Measurements from ENCODE around the gene ZNF660. TPM values are rescaled to one million over a fixed set of nuclear protein-coding genes. Genes with fewer than 3 reads are reported as not detected.

Gene ZNF660
- 0.34 and 0.78 TPM in 2 replicates for total RNA-seq

GRCh38 chr3:44584646-44585501, at the start of gene ZNF660:
TSS of gene ZNF660 (plus strand) at chr3:44584964. CDS start at chr3:44594194, 9,230 bp downstream.

GRCh38 chr3:44554626-44555592, 29.9 kb upstream of the ZNF660 start, which contains the start of gene ZKSCAN7:
TSS of gene ZKSCAN7 (plus strand) at chr3:44555193. CDS start at chr3:44557048, 1,855 bp downstream.

GRCh38 chr3:44624749-44625480, 40.2 kb downstream of the ZNF660 start, which contains the start of gene ZNF197:
TSS of gene ZNF197 (plus strand) at chr3:44625036. CDS start at chr3:44629155, 4,119 bp downstream.

GRCh38 chr3:44648564-44649229, 63.9 kb downstream of the ZNF660 start, which contains the start of gene ZNF35:
TSS of gene ZNF35 (plus strand) at chr3:44648732. CDS start at chr3:44651068, 2,336 bp downstream.

Other genes with a start within 250 kb of the ZNF660 start
- gene TCAIM, start 246.2 kb upstream of the ZNF660 start, total RNA-seq = 30.6 and 38.6 TPM in 2 replicates
- 4.4 and 12.8 TPM in 2 replicates for gene ZNF445, start 107.3 kb upstream of the ZNF660 start, total RNA-seq
- gene ZKSCAN7, start 29.8 kb upstream of the ZNF660 start, total RNA-seq = 2.7 and 7.8 TPM in 2 replicates
- 20.2 and 25.3 TPM in 2 replicates for gene ZNF197, start 40.1 kb downstream of the ZNF660 start, total RNA-seq
- gene ZNF35, start 63.8 kb downstream of the ZNF660 start, total RNA-seq = 14.7 and 20.2 TPM in 2 replicates
- gene ZNF502, start 127.7 kb downstream of the ZNF660 start, total RNA-seq = 6.2 and 9.0 TPM in 2 replicates
- gene ZNF501, start 144.7 kb downstream of the ZNF660 start, total RNA-seq = 7.9 and 8.2 TPM in 2 replicates
- gene KIAA1143, start 176.7 kb downstream of the ZNF660 start, total RNA-seq = 7.5 and 16.9 TPM in 2 replicates
- 0.50 and 0.68 TPM in 2 replicates for gene KIF15, start 176.8 kb downstream of the ZNF660 start, total RNA-seq